Measurements from ENCODE around the gene DISC1. TPM values are rescaled to one million over a fixed set of nuclear protein-coding genes. Genes with fewer than 3 reads are reported as not detected.

DISC1 gene
- total RNA-seq, 3 donors from 2014 or later: 12.1 to 18.9 (median 12.4) TPM

- no peak for DNase-seq (ENCODE audit: low spot score in 2 of 2)
Measured at GRCh38 chr1:231660198-231660597, 33.6 kb downstream of the DISC1 start.

GRCh38 chr1:231663211-231663792, 36.7 kb downstream of the DISC1 start:
- intact Hi-C loops (cut with DNase I; ENCODE audit: low total_unique reads): no loop called here
- Histone ChIP-seq H3K27me3 (no peaks in the 10 kb centered on the region), H3K9me3 (peaks cover 0 to 8% of the 10 kb centered on the region in 2 donors), H3K4me1 (no peaks in the 10 kb centered on the region), H3K36me3 (no peaks in the 10 kb centered on the region), H3K27ac (no peak overlapping the region), H3K4me3 (no peak overlapping the region)
- TF ChIP-seq CTCF (IDR thresholded peaks at IDR 0.05) (no peak), POLR2AphosphoS5 (IDR thresholded peaks at IDR 0.05) (no peak), POLR2A (IDR thresholded peaks at IDR 0.05) (no peak)
- DNase-seq (ENCODE audit: low spot score in 2 of 2): no peak

More at GRCh38 chr1:231660198-231660597, 33.6 kb downstream of the DISC1 start:
- Histone ChIP-seq H3K27ac (no peak overlapping the region), H3K4me3 (no peak overlapping the region), H3K27me3 (no peaks in the 10 kb centered on the region), H3K4me1 (no peaks in the 10 kb centered on the region), H3K9me3 (peaks cover 0 to 8% of the 10 kb centered on the region in 2 donors), H3K36me3 (no peaks in the 10 kb centered on the region)
- intact Hi-C loops (cut with DNase I; ENCODE audit: low total_unique reads): no loop called here
- no peak for TF ChIP-seq POLR2A (IDR thresholded peaks at IDR 0.05)
- no peak for TF ChIP-seq POLR2AphosphoS5 (IDR thresholded peaks at IDR 0.05)
- TF ChIP-seq CTCF (IDR thresholded peaks at IDR 0.05): no peak

GRCh38 chr1:231665101-231665500, 38.5 kb downstream of the DISC1 start:
- DNase-seq (ENCODE audit: low spot score in 2 of 2): no peak
- intact Hi-C loops (cut with DNase I; ENCODE audit: low total_unique reads): no loop called here

GRCh38 chr1:231665726-231666125, 39.1 kb downstream of the DISC1 start:
- Histone ChIP-seq H3K27ac (no peak overlapping the region), H3K36me3 (no peaks in the 10 kb centered on the region), H3K4me3 (no peak overlapping the region), H3K27me3 (no peaks in the 10 kb centered on the region), H3K4me1 (no peaks in the 10 kb centered on the region), H3K9me3 (peaks cover 0 to 22% of the 10 kb centered on the region in 2 donors)
- intact Hi-C loops (cut with DNase I; ENCODE audit: low total_unique reads): no loop called here
- no peak for TF ChIP-seq CTCF (IDR thresholded peaks at IDR 0.05)
- no peak for TF ChIP-seq POLR2A (IDR thresholded peaks at IDR 0.05)
- TF ChIP-seq POLR2AphosphoS5 (IDR thresholded peaks at IDR 0.05): no peak
- no peak for DNase-seq (ENCODE audit: low spot score in 2 of 2)

More at GRCh38 chr1:231665101-231665500, 38.5 kb downstream of the DISC1 start:
- Histone ChIP-seq H3K4me3 (no peak overlapping the region), H3K36me3 (no peaks in the 10 kb centered on the region), H3K4me1 (no peaks in the 10 kb centered on the region), H3K9me3 (peaks cover 0 to 16% of the 10 kb centered on the region in 2 donors), H3K27me3 (no peaks in the 10 kb centered on the region), H3K27ac (no peak overlapping the region)
- TF ChIP-seq POLR2AphosphoS5 (IDR thresholded peaks at IDR 0.05): no peak
- TF ChIP-seq POLR2A (IDR thresholded peaks at IDR 0.05): no peak

- DNase-seq (ENCODE audit: low spot score in 2 of 2): no peak
- peaks cover 0 to 24% of the 10 kb centered on the region in 2 donors for H3K9me3 ChIP-seq
- H3K4me3 ChIP-seq: no peak overlapping the region
- no peak for TF ChIP-seq POLR2AphosphoS5 (IDR thresholded peaks at IDR 0.05)
- TF ChIP-seq POLR2A (IDR thresholded peaks at IDR 0.05): no peak
- TF ChIP-seq CTCF (IDR thresholded peaks at IDR 0.05): no peak
- no peak overlapping the region for H3K27ac ChIP-seq
- intact Hi-C loops (cut with DNase I; ENCODE audit: low total_unique reads): no loop called here
- no peaks in the 10 kb centered on the region for H3K4me1 ChIP-seq
- no peaks in the 10 kb centered on the region for H3K36me3 ChIP-seq
- H3K27me3 ChIP-seq: no peaks in the 10 kb centered on the region
Measured at GRCh38 chr1:231666220-231666936, 39.8 kb downstream of the DISC1 start.
